Epithelial cell of esophagus (primary cell): ENCODE measurements around the gene CCBE1.

ENCODE experiments used
- DNase-seq: peaks from one replicate; pipeline ENCODE4 v3.0.0; 2010; ENCODE audit warnings: low read depth
- H3K4me3 ChIP-seq: 2 replicates; pipeline ENCODE4 v1.5.1; 2011; ENCODE audit warnings: mild to moderate bottlenecking, low read length, control low read depth
- CTCF ChIP-seq: IDR thresholded peaks from 2 replicates; pipeline ENCODE4 v1.5.1; 2011; ENCODE audit warnings: low read depth, mild to moderate bottlenecking, low read length, control low read depth, inconsistent platforms; ENCODE audit not compliant: insufficient read depth; ENCODE audit errors: missing control alignments

The CCBE1 gene

GRCh38 chr18:59400407-59400806 is 296.8 kb downstream of the CCBE1 start:
- no peak for DNase-seq
- no peak for TF ChIP-seq CTCF
- H3K4me3 ChIP-seq: no peak overlapping the region

- DNase-seq: no peak
- TF ChIP-seq CTCF: no peak
- H3K4me3 ChIP-seq: no peak overlapping the region
Observed at GRCh38 chr18:59395226-59396175, 301.7 kb downstream of the CCBE1 start.

- TF ChIP-seq CTCF: no peak
- DNase-seq: no peak
- no peak overlapping the region for H3K4me3 ChIP-seq
Observed at GRCh38 chr18:59393381-59393780, 303.8 kb downstream of the CCBE1 start.

GRCh38 chr18:59388817-59389216 is 308.4 kb downstream of the CCBE1 start:
- TF ChIP-seq CTCF: no peak
- DNase-seq: no peak
- H3K4me3 ChIP-seq: no peak overlapping the region

- TF ChIP-seq CTCF: no peak
- DNase-seq: no peak
- no peak overlapping the region for H3K4me3 ChIP-seq
Observed at GRCh38 chr18:59387687-59388565, 309.3 kb downstream of the CCBE1 start.

GRCh38 chr18:59386909-59387686 is 310.1 kb downstream of the CCBE1 start:
- H3K4me3 ChIP-seq: no peak overlapping the region
- DNase-seq: no peak
- TF ChIP-seq CTCF: no peak
